Erythroblast (primary cell): ENCODE results near the gene PANX3.

Source experiments
- GATA1 ChIP-seq: IDR thresholded peaks from 2 replicates; pipeline ENCODE4 v1.6.1; 2011; ENCODE audit warnings: low read depth, mild to moderate bottlenecking, control low read depth, low read length, moderate library complexity
- POLR2A ChIP-seq: IDR thresholded peaks from 2 replicates; pipeline ENCODE4 v1.6.1; 2011; ENCODE audit warnings: mild to moderate bottlenecking, low read length

GRCh38 chr11:124597626-124598025 lies 13.6 kb upstream of the PANX3 start:
- TF ChIP-seq POLR2A = no peak
- TF ChIP-seq GATA1 = no peak
